Effector memory CD4-positive, alpha-beta T cell (primary cell): Measurements from ENCODE around the gene PARD3B.

Experiments used
- DNase-seq, 3 donors: peaks; one replicate each; pipeline ENCODE4 v3.0.0-alpha.2; 2020
- H3K27ac ChIP-seq: 2 replicates; pipeline ENCODE4 v1.7.0; 2013; ENCODE audit warnings: mild to moderate bottlenecking, low read length, moderate library complexity; ENCODE audit not compliant: insufficient read depth, poor library complexity, severe bottlenecking
- H3K27me3 ChIP-seq: replicated peaks from 2 replicates; pipeline ENCODE4 v1.7.0; 2013; ENCODE audit warnings: mild to moderate bottlenecking, low read length; ENCODE audit not compliant: insufficient read depth, control insufficient read depth, poor library complexity, severe bottlenecking
- H3K36me3 ChIP-seq: 2 replicates; pipeline ENCODE4 v1.7.0; 2013; ENCODE audit warnings: mild to moderate bottlenecking, low read length, moderate library complexity; ENCODE audit not compliant: control insufficient read depth, insufficient read depth
- H3K4me1 ChIP-seq: 2 replicates; pipeline ENCODE4 v1.7.0; 2013; ENCODE audit warnings: low read length, mild to moderate bottlenecking; ENCODE audit not compliant: control insufficient read depth, insufficient read depth, poor library complexity, severe bottlenecking
- H3K4me3 ChIP-seq: 2 replicates; pipeline ENCODE4 v1.7.0; 2013; ENCODE audit warnings: low read length, low read depth, mild to moderate bottlenecking; ENCODE audit not compliant: insufficient read depth, poor library complexity, severe bottlenecking
- H3K9me3 ChIP-seq: 2 replicates; pipeline ENCODE4 v1.7.0; 2013; ENCODE audit warnings: mild to moderate bottlenecking, low read length, moderate library complexity; ENCODE audit not compliant: control insufficient read depth

The PARD3B gene

DNA sequence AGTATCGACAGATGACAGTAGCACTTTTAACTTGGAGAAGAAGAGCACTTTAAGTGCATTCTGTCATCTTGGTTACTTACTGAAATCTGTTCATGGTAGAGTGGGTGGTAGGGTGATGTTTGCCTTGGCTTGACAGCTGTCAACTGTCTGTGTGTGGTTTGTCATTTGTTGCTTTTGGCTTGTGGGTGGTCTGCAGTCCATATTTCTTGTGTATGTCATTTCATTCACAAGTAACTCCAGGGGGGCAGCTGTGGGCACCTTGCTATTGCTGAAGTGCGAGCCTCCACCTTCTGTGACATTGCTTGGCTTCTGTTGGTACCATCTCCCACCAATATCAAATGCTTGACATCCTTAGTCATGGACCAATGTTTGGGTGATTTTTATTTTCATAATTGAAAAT, 825.5 kb downstream of the PARD3B start:
- Histone ChIP-seq H3K4me3 (no peak overlapping the region), H3K4me1 (no peaks in the 10 kb centered on the region), H3K9me3 (no peaks in the 10 kb centered on the region), H3K27me3 (no peaks in the 10 kb centered on the region), H3K36me3 (no peaks in the 10 kb centered on the region), H3K27ac (no peak overlapping the region)
- no peak for DNase-seq

DNA sequence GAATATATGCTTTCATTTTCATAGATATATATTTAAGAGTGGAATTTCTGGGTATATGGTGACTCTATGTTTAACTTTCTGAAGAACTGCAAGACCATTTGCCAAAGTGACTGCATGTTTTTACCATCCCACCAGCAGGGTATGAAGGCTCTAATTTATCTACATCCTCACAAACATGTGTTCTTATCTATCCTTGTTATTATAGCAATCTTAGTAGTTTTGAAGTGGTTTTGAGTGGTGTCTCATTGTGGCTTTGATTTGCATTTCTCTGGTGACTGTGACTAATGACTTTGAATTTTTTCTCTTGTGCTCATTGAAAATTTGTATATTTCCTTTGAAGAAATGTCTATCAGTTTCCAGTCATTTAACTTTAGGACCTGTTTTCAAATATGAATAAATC, 826.9 kb downstream of the PARD3B start:
- no peak for DNase-seq
- Histone ChIP-seq H3K27ac (no peak overlapping the region), H3K9me3 (no peaks in the 10 kb centered on the region)

GRCh38 chr2:205375461-205376448, 830.5 kb downstream of the PARD3B start:
- Histone ChIP-seq H3K4me1 (no peaks in the 10 kb centered on the region), H3K9me3 (no peaks in the 10 kb centered on the region)

More for the DNA sequence above, 826.9 kb downstream of the PARD3B start:
- H3K27me3 ChIP-seq, result no peaks in the 10 kb centered on the region
- H3K36me3 ChIP-seq, result no peaks in the 10 kb centered on the region
- H3K4me3 ChIP-seq, result no peak overlapping the region
- H3K4me1 ChIP-seq, result no peaks in the 10 kb centered on the region

GRCh38 chr2:205377324-205377723, 832.0 kb downstream of the PARD3B start:
- Histone ChIP-seq H3K27ac (no peak overlapping the region), H3K27me3 (no peaks in the 10 kb centered on the region), H3K36me3 (no peaks in the 10 kb centered on the region), H3K9me3 (no peaks in the 10 kb centered on the region), H3K4me1 (no peaks in the 10 kb centered on the region), H3K4me3 (no peak overlapping the region)
- DNase-seq, result no peak

More at GRCh38 chr2:205375461-205376448, 830.5 kb downstream of the PARD3B start:
- H3K36me3 ChIP-seq, result no peaks in the 10 kb centered on the region
- H3K4me3 ChIP-seq, result no peak overlapping the region
- no peak for DNase-seq
- no peak overlapping the region for H3K27ac ChIP-seq
- H3K27me3 ChIP-seq, result no peaks in the 10 kb centered on the region

- no peaks in the 10 kb centered on the region for H3K27me3 ChIP-seq
- no peak overlapping the region for H3K27ac ChIP-seq
- H3K4me3 ChIP-seq, result no peak overlapping the region
- no peak for DNase-seq
- H3K4me1 ChIP-seq, result no peaks in the 10 kb centered on the region
- H3K36me3 ChIP-seq, result no peaks in the 10 kb centered on the region
- no peaks in the 10 kb centered on the region for H3K9me3 ChIP-seq
These were observed 838.3 kb downstream of the PARD3B start for GRCh38 chr2:205383601-205384000.

DNA sequence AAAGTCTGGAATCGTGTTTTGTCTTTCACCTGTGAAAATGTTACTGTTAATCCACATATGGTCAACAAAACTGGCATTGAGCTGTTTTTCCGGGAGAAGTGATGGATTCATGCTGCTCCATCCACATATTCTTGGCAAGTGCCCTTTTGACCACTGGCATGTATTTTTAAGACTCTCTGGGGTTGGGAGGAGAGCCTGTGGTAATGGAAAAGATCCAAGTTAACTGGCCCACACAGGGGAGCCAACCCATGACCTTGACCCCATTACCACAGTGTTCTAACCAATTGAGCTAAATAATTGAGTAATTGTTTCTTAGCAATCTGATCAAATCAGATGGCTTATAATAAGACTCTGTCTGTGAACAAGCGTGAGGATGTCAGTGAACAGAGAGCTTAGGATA, 840.8 kb downstream of the PARD3B start:
- no peak overlapping the region for H3K4me3 ChIP-seq
- DNase-seq, result no peak
- H3K27ac ChIP-seq, result no peak overlapping the region
- no peaks in the 10 kb centered on the region for H3K36me3 ChIP-seq
- no peaks in the 10 kb centered on the region for H3K4me1 ChIP-seq
- no peaks in the 10 kb centered on the region for H3K27me3 ChIP-seq
- no peaks in the 10 kb centered on the region for H3K9me3 ChIP-seq

DNA sequence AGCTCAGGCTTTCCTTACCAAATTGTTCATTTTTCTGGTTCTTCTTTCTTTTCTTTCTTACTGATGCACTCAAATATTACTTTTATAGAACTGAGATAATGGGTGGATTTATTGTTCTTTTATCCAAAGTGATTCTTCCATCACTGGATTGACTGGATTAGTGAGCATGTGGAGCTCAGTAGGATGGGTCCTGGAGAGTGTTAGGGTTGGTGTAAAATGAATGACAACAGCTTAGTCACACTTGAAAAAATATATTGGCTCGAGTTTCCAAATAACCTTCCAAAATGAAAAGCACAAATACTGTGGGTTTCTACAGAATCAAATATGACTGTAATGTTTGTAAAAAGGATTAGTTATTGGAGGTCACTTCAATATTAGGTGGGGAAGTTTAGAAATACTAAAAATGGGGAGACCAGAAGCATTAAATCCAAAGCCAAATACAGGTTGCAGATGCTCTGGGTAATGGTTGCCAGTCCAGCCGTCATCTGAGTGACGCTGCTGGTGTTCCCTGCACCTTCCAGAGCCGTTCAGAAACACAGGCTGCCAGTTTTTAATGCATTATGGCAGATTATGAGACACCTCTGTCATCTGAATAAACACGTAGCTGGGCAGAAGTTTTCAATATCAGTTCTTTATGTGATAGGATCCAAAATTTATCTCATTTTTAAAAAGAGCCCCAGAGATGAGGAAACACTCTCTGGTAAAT, 842.2 kb downstream of the PARD3B start:
- Histone ChIP-seq H3K9me3 (no peaks in the 10 kb centered on the region), H3K27me3 (no peaks in the 10 kb centered on the region), H3K4me3 (no peak overlapping the region), H3K27ac (no peak overlapping the region), H3K4me1 (no peaks in the 10 kb centered on the region), H3K36me3 (no peaks in the 10 kb centered on the region)
- DNase-seq, result no peak

DNA sequence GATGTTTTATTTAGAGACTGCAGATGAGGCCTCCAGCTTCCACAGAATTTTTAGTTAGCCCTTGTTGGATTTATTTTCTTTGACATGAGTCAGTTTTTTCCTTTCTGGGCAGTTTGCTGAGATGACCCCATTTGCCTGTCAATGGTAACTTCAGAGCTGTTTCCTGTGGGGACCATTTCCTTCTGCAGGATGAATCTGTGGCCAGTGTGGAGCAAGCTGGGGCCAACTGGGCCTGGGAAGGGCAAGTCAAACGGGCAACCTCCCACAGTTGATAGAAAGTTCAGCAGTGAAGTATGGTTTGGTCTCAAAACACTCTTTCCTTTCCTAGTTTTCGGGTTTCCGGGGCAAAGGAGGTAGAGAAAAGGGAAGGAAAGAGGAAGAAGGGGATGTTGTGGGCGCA, 845.6 kb downstream of the PARD3B start:
- Histone ChIP-seq H3K4me1 (no peaks in the 10 kb centered on the region), H3K36me3 (no peaks in the 10 kb centered on the region), H3K9me3 (no peaks in the 10 kb centered on the region), H3K27me3 (no peaks in the 10 kb centered on the region), H3K27ac (no peak overlapping the region), H3K4me3 (no peak overlapping the region)
- no peak for DNase-seq

GRCh38 chr2:205401511-205401910, 856.2 kb downstream of the PARD3B start:
- H3K9me3 ChIP-seq, result no peaks in the 10 kb centered on the region
- no peaks in the 10 kb centered on the region for H3K4me1 ChIP-seq
- DNase-seq, result no peak
- no peaks in the 10 kb centered on the region for H3K36me3 ChIP-seq
- no peak overlapping the region for H3K27ac ChIP-seq
- H3K4me3 ChIP-seq, result no peak overlapping the region
- no peaks in the 10 kb centered on the region for H3K27me3 ChIP-seq

GRCh38 chr2:205402011-205402410, 856.7 kb downstream of the PARD3B start:
- Histone ChIP-seq H3K27me3 (no peaks in the 10 kb centered on the region), H3K9me3 (no peaks in the 10 kb centered on the region), H3K4me3 (no peak overlapping the region), H3K4me1 (no peaks in the 10 kb centered on the region), H3K27ac (no peak overlapping the region), H3K36me3 (no peaks in the 10 kb centered on the region)
- no peak for DNase-seq
